ENCODE measurements around the gene ZNF789. TPM values are rescaled to one million over a fixed set of nuclear protein-coding genes. Genes with fewer than 3 reads are reported as not detected.
A peak's percentile ranks its signal among the peaks of the same experiment; 100 is the strongest.

ZNF789 gene
- total RNA-seq, 2 donors from 2014 or later = 16.0 to 18.8 TPM

GRCh38 chr7:99448855-99449254, 23.8 kb upstream of the ZNF789 start:
- DNase-seq (no peak), ATAC-seq (replicated peaks in 1 of 2) (no peak)
- H3K27me3 Mint-ChIP-seq (ENCODE audit: low read depth) = no peaks in the 10 kb centered on the region
- H3K4me1 Mint-ChIP-seq (ENCODE audit: low read depth) = no peaks in the 10 kb centered on the region
- no peak overlapping the region for H3K4me3 Mint-ChIP-seq
- no peaks in the 10 kb centered on the region for H3K9me3 Mint-ChIP-seq
- no peak overlapping the region for H3K27ac Mint-ChIP-seq
- peaks cover 3 to 31% of the 10 kb centered on the region in 2 donors for H3K36me3 Mint-ChIP-seq (ENCODE audit: insufficient read depth in 2 of 2)

- H3K4me3 Mint-ChIP-seq = no peak overlapping the region
- H3K27ac Mint-ChIP-seq = no peak overlapping the region
- no peak for DNase-seq
- H3K9me3 Mint-ChIP-seq = no peaks in the 10 kb centered on the region
- ATAC-seq (replicated peaks in 1 of 2) = no peak
- H3K27me3 Mint-ChIP-seq (ENCODE audit: low read depth) = no peaks in the 10 kb centered on the region
- no peaks in the 10 kb centered on the region for H3K4me1 Mint-ChIP-seq (ENCODE audit: low read depth)
- peaks cover 1 to 29% of the 10 kb centered on the region in 2 donors for H3K36me3 Mint-ChIP-seq (ENCODE audit: insufficient read depth in 2 of 2)
Observed at GRCh38 chr7:99449326-99449725, 23.4 kb upstream of the ZNF789 start.

GRCh38 chr7:99451936-99452335, 20.8 kb upstream of the ZNF789 start:
- Mint-ChIP-seq H3K27me3 (ENCODE audit: low read depth) (no peaks in the 10 kb centered on the region), H3K36me3 (ENCODE audit: insufficient read depth in 2 of 2) (peaks cover 1 to 18% of the 10 kb centered on the region in 2 donors), H3K9me3 (no peaks in the 10 kb centered on the region), H3K4me3 (no peak overlapping the region), H3K4me1 (ENCODE audit: low read depth) (no peaks in the 10 kb centered on the region), H3K27ac (no peak overlapping the region)
- no peak for DNase-seq
- ATAC-seq (replicated peaks in 1 of 2) = no peak

GRCh38 chr7:99452541-99452940, 20.1 kb upstream of the ZNF789 start:
- DNase-seq (no peak), ATAC-seq (replicated peaks in 1 of 2) (no peak)
- Mint-ChIP-seq H3K27me3 (ENCODE audit: low read depth) (no peaks in the 10 kb centered on the region), H3K4me3 (no peak overlapping the region), H3K27ac (no peak overlapping the region), H3K36me3 (ENCODE audit: insufficient read depth in 2 of 2) (peaks cover 1 to 22% of the 10 kb centered on the region in 2 donors), H3K9me3 (no peaks in the 10 kb centered on the region), H3K4me1 (ENCODE audit: low read depth) (no peaks in the 10 kb centered on the region)

- Mint-ChIP-seq H3K9me3 (no peaks in the 10 kb centered on the region), H3K36me3 (ENCODE audit: insufficient read depth in 2 of 2) (peaks cover 1 to 19% of the 10 kb centered on the region in 2 donors), H3K4me1 (ENCODE audit: low read depth) (no peaks in the 10 kb centered on the region), H3K4me3 (no peak overlapping the region), H3K27ac (no peak overlapping the region), H3K27me3 (ENCODE audit: low read depth) (no peaks in the 10 kb centered on the region)
- DNase-seq (no peak), ATAC-seq (replicated peaks in 1 of 2) (no peak)
Observed at GRCh38 chr7:99453105-99453504, 19.6 kb upstream of the ZNF789 start.

- DNase-seq = no peak
- H3K36me3 Mint-ChIP-seq (ENCODE audit: insufficient read depth in 2 of 2) = peaks cover 1 to 16% of the 10 kb centered on the region in 2 donors
- H3K27me3 Mint-ChIP-seq (ENCODE audit: low read depth) = no peaks in the 10 kb centered on the region
- H3K4me1 Mint-ChIP-seq (ENCODE audit: low read depth) = peaks cover 23% of the 10 kb centered on the region
- no peak for ATAC-seq (replicated peaks in 1 of 2)
- H3K4me3 Mint-ChIP-seq = no peak overlapping the region
- H3K9me3 Mint-ChIP-seq = no peaks in the 10 kb centered on the region
- H3K27ac Mint-ChIP-seq = no peak overlapping the region
Observed at GRCh38 chr7:99455874-99456273, 16.8 kb upstream of the ZNF789 start.

GRCh38 chr7:99456288-99456687, 16.4 kb upstream of the ZNF789 start:
- Mint-ChIP-seq H3K27me3 (ENCODE audit: low read depth) (no peaks in the 10 kb centered on the region), H3K4me3 (no peak overlapping the region), H3K36me3 (ENCODE audit: insufficient read depth in 2 of 2) (peaks cover 1 to 13% of the 10 kb centered on the region in 2 donors), H3K27ac (no peak overlapping the region), H3K4me1 (ENCODE audit: low read depth) (peaks cover 24% of the 10 kb centered on the region), H3K9me3 (no peaks in the 10 kb centered on the region)
- ATAC-seq (replicated peaks in 1 of 2) = no peak
- no peak for DNase-seq

- DNase-seq = no peak
- Mint-ChIP-seq H3K36me3 (ENCODE audit: insufficient read depth in 2 of 2) (peaks cover 1 to 13% of the 10 kb centered on the region in 2 donors), H3K27me3 (ENCODE audit: low read depth) (no peaks in the 10 kb centered on the region), H3K9me3 (no peaks in the 10 kb centered on the region), H3K4me3 (no peak overlapping the region), H3K27ac (no peak overlapping the region), H3K4me1 (ENCODE audit: low read depth) (peaks cover 24% of the 10 kb centered on the region)
- no peak for ATAC-seq (replicated peaks in 1 of 2)
Observed at GRCh38 chr7:99457050-99457649, 15.5 kb upstream of the ZNF789 start.

GRCh38 chr7:99457650-99458493, 14.8 kb upstream of the ZNF789 start:
- DNase-seq (no peak), ATAC-seq (replicated peaks in 1 of 2) (no peak)
- H3K4me3 Mint-ChIP-seq = no peak overlapping the region
- peaks cover 30% of the 10 kb centered on the region for H3K4me1 Mint-ChIP-seq (ENCODE audit: low read depth)
- H3K27me3 Mint-ChIP-seq (ENCODE audit: low read depth) = no peaks in the 10 kb centered on the region
- no peak overlapping the region for H3K27ac Mint-ChIP-seq
- peaks cover 2 to 14% of the 10 kb centered on the region in 2 donors for H3K36me3 Mint-ChIP-seq (ENCODE audit: insufficient read depth in 2 of 2)
- no peaks in the 10 kb centered on the region for H3K9me3 Mint-ChIP-seq

- ATAC-seq (replicated peaks in 1 of 2) (peak; percentile 52 to 55), DNase-seq (peak in 1 of 2 donors; percentile 36)
- H3K4me1 Mint-ChIP-seq (ENCODE audit: low read depth) = peaks cover 38% of the 10 kb centered on the region
- no peaks in the 10 kb centered on the region for H3K9me3 Mint-ChIP-seq
- H3K27me3 Mint-ChIP-seq (ENCODE audit: low read depth) = no peaks in the 10 kb centered on the region
- H3K27ac Mint-ChIP-seq = peak overlapping the region; percentile 64
- H3K4me3 Mint-ChIP-seq = no peak overlapping the region
- H3K36me3 Mint-ChIP-seq (ENCODE audit: insufficient read depth in 2 of 2) = peaks cover 4 to 21% of the 10 kb centered on the region in 2 donors
Observed at GRCh38 chr7:99459087-99459486, 13.6 kb upstream of the ZNF789 start.

- Mint-ChIP-seq H3K4me1 (ENCODE audit: low read depth) (peaks cover 52% of the 10 kb centered on the region), H3K9me3 (no peaks in the 10 kb centered on the region), H3K27ac (peak overlapping the region; percentile 64), H3K27me3 (ENCODE audit: low read depth) (no peaks in the 10 kb centered on the region), H3K36me3 (ENCODE audit: insufficient read depth in 2 of 2) (peaks cover 9 to 23% of the 10 kb centered on the region in 2 donors), H3K4me3 (no peak overlapping the region)
- DNase-seq (no peak), ATAC-seq (replicated peaks in 1 of 2) (no peak)
Observed at GRCh38 chr7:99460651-99461050, 12.0 kb upstream of the ZNF789 start.

- ATAC-seq (replicated peaks in 1 of 2) (no peak), DNase-seq (no peak)
- Mint-ChIP-seq H3K4me3 (no peak overlapping the region), H3K9me3 (peaks cover 0 to 1% of the 10 kb centered on the region in 2 donors), H3K27ac (no peak overlapping the region), H3K36me3 (ENCODE audit: insufficient read depth in 2 of 2) (peaks cover 9 to 25% of the 10 kb centered on the region in 2 donors), H3K4me1 (ENCODE audit: low read depth) (peaks cover 56% of the 10 kb centered on the region), H3K27me3 (ENCODE audit: low read depth) (no peaks in the 10 kb centered on the region)
Observed at GRCh38 chr7:99461221-99461620, 11.5 kb upstream of the ZNF789 start.

- Mint-ChIP-seq H3K9me3 (peaks cover 0 to 1% of the 10 kb centered on the region in 2 donors), H3K4me1 (ENCODE audit: low read depth) (peaks cover 42% of the 10 kb centered on the region), H3K27ac (peak overlapping the region; percentile 77), H3K4me3 (peak overlapping the region; percentile 85 to 92), H3K27me3 (ENCODE audit: low read depth) (no peaks in the 10 kb centered on the region), H3K36me3 (ENCODE audit: insufficient read depth in 2 of 2) (peaks cover 9 to 15% of the 10 kb centered on the region in 2 donors)
- ATAC-seq (replicated peaks in 1 of 2) = peak; percentile 1 to 10
- DNase-seq = no peak
Observed at GRCh38 chr7:99465421-99465768, 7.3 kb upstream of the ZNF789 start.

Data from activated T-cell treated with anti-CD3 and anti-CD28 coated beads, Interleukin-2, amount 50 U/mL, for 72 hours (primary cell).